OCI-LY7 (cell line): ENCODE measurements around the gene WDR77. TPM values are rescaled to one million over a fixed set of nuclear protein-coding genes. Genes with fewer than 3 reads are reported as not detected.

Experiments
- BruUV-seq: library from RNA; stranded (reverse); fragments of 400-500 nt; replicated peaks from 2 replicates; lab custom pipeline; 2021; lab: Mats Ljungman, UMichigan
- CTCF ChIA-PET: fragments of 300-600 bp; sonication (Branson Sonifier 250); formaldehyde crosslinking; loops from one replicate; lab custom pipeline; 2022; ENCODE audit warnings: antibody characterized with exemption; ENCODE audit not compliant: unreplicated experiment; lab: Charles Lee
- POLR2A ChIA-PET: fragments of 300-600 bp; sonication (Branson Sonifier 250); formaldehyde crosslinking; loops from one replicate; lab custom pipeline; 2022; ENCODE audit warnings: antibody characterized with exemption; lab: Charles Lee
- DNase-seq: peaks from one replicate; pipeline ENCODE4 v3.0.0-alpha.2; 2015; ENCODE audit warnings: low spot score
- H2AFZ ChIP-seq: fragments of 200-600 bp; sonication (generic), shearing (Covaris generic); 2 replicates; pipeline ENCODE4 v1.6.1; 2014; ENCODE audit warnings: mild to moderate bottlenecking, antibody characterized with exemption, low read length, moderate library complexity
- H3K27ac ChIP-seq: fragments of 200-600 bp; sonication (generic); 2 replicates; pipeline ENCODE4 v1.5.1; 2014; ENCODE audit warnings: mixed run types, low read depth, mild to moderate bottlenecking, moderate library complexity, low read length, inconsistent platforms; ENCODE audit not compliant: poor library complexity, severe bottlenecking
- H3K36me3 ChIP-seq: fragments of 200-600 bp; sonication (generic); 2 replicates; pipeline ENCODE4 v1.6.1; 2014; ENCODE audit warnings: mild to moderate bottlenecking, antibody characterized with exemption, low read length, moderate library complexity, mixed read lengths; ENCODE audit not compliant: insufficient read depth
- H3K4me1 ChIP-seq: fragments of 200-600 bp; sonication (generic); 2 replicates; pipeline ENCODE4 v1.5.1; 2014; ENCODE audit warnings: mild to moderate bottlenecking, low read length; ENCODE audit not compliant: insufficient read depth, poor library complexity, severe bottlenecking
- H3K4me2 ChIP-seq: fragments of 200-600 bp; sonication (generic); 2 replicates; pipeline ENCODE4 v1.6.1; 2014; ENCODE audit warnings: mild to moderate bottlenecking, low read length
- H3K4me3 ChIP-seq: fragments of 200-600 bp; sonication (generic); 2 replicates; pipeline ENCODE4 v1.5.1; 2014; ENCODE audit warnings: mild to moderate bottlenecking, low read depth, low read length; ENCODE audit not compliant: poor library complexity, severe bottlenecking
- H3K79me2 ChIP-seq: fragments of 200-600 bp; sonication (generic); 2 replicates; pipeline ENCODE4 v1.6.1; 2016; ENCODE audit warnings: low read depth, mild to moderate bottlenecking, low read length, moderate library complexity, mixed read lengths; ENCODE audit not compliant: insufficient read depth
- H3K9me2 ChIP-seq: fragments of 200-600 bp; sonication (generic); 2 replicates; pipeline ENCODE4 v1.6.1; 2016; ENCODE audit warnings: mild to moderate bottlenecking, low read length, mixed read lengths; ENCODE audit not compliant: insufficient read depth
- H3K9me3 ChIP-seq: fragments of 200-600 bp; sonication (generic); 2 replicates; pipeline ENCODE4 v1.6.1; 2014; ENCODE audit warnings: mild to moderate bottlenecking, mixed run types, low read length, mixed read lengths
- H4K20me1 ChIP-seq: fragments of 200-600 bp; sonication (generic); 2 replicates; pipeline ENCODE4 v1.6.1; 2014; ENCODE audit warnings: mild to moderate bottlenecking, antibody characterized with exemption, low read length, moderate library complexity, mixed read lengths; ENCODE audit not compliant: insufficient read depth
- EZH2phosphoT487 ChIP-seq: fragments of 200-600 bp; sonication (generic); IDR thresholded peaks from 2 replicates; pipeline ENCODE4 v1.6.1; 2018; ENCODE audit warnings: low read depth, borderline replicate concordance, mild to moderate bottlenecking, mixed run types, antibody characterized with exemption, low read length, moderate library complexity, mixed read lengths
- intact Hi-C: fragments of 100-400 bp; cut with micrococcal nuclease; formaldehyde crosslinking; loops from one replicate; pipeline ENCODE4 v1.10.0; 2022; ENCODE audit not compliant: unreplicated experiment
- total RNA-seq, 2 experiments: library from RNA; depleted of rRNA in 1 of 2; stranded (reverse); fragments of >200 nt in 1 of 2; shearing (Covaris generic) in 1 of 2; gene quantifications; 2 replicates each; pipeline ENCODE4 v1.2.3, GENCODE V29; 2014 to 2022
- TF ChIP-seq, protein P1 (sequence below): fragments of 200-600 bp; sonication (generic); conservative IDR thresholded peaks from 2 replicates; pipeline ENCODE4 v1.5.1; 2014; ENCODE audit warnings: mild to moderate bottlenecking, antibody characterized with exemption, low read length, moderate library complexity, mixed read lengths

Gene WDR77
- total RNA-seq, 2 experiments from 2014 or later, result 66.4 to 97.3 TPM

- TF ChIP-seq, protein P1, sequence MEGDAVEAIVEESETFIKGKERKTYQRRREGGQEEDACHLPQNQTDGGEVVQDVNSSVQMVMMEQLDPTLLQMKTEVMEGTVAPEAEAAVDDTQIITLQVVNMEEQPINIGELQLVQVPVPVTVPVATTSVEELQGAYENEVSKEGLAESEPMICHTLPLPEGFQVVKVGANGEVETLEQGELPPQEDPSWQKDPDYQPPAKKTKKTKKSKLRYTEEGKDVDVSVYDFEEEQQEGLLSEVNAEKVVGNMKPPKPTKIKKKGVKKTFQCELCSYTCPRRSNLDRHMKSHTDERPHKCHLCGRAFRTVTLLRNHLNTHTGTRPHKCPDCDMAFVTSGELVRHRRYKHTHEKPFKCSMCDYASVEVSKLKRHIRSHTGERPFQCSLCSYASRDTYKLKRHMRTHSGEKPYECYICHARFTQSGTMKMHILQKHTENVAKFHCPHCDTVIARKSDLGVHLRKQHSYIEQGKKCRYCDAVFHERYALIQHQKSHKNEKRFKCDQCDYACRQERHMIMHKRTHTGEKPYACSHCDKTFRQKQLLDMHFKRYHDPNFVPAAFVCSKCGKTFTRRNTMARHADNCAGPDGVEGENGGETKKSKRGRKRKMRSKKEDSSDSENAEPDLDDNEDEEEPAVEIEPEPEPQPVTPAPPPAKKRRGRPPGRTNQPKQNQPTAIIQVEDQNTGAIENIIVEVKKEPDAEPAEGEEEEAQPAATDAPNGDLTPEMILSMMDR, result no peak
- TF ChIP-seq EZH2phosphoT487, result no peak
- CTCF ChIA-PET, result no interaction called here
- Histone ChIP-seq H3K36me3 (peaks cover 22% of the 10 kb centered on the region), H3K9me2 (no peaks in the 10 kb centered on the region), H3K79me2 (no peaks in the 10 kb centered on the region), H3K27ac (no peak overlapping the region), H3K4me1 (peaks cover 23% of the 10 kb centered on the region), H4K20me1 (no peaks in the 10 kb centered on the region), H2AFZ (no peak overlapping the region), H3K4me2 (no peak overlapping the region), H3K4me3 (no peak overlapping the region), H3K9me3 (peaks cover 4% of the 10 kb centered on the region; the same call in 1 of the 2 replicates)
- BruUV-seq, result no TSS peak
- intact Hi-C loops, result no loop called here
- no peak for DNase-seq
- POLR2A ChIA-PET, result no interaction called here
These were observed 20.5 kb upstream of the WDR77 start for GRCh38 chr1:111469539-111469938.

GRCh38 chr1:111468717-111469100 is 19.7 kb upstream of the WDR77 start:
- no TSS peak for BruUV-seq
- H3K4me1 ChIP-seq, result peaks cover 23% of the 10 kb centered on the region
- H3K79me2 ChIP-seq, result no peaks in the 10 kb centered on the region
- intact Hi-C loops, result no loop called here
- no peaks in the 10 kb centered on the region for H4K20me1 ChIP-seq
- no peak overlapping the region for H3K27ac ChIP-seq
- ChIA-PET POLR2A (interaction anchor here (0.6 to 1.3 kb wide), 4 partner anchors 12 to 283 kb away, joined by 3 to 4 read pairs (median 3); no protein-coding TSS in a partner anchor), CTCF (no interaction called here)
- no peak overlapping the region for H2AFZ ChIP-seq
- H3K36me3 ChIP-seq, result peaks cover 22% of the 10 kb centered on the region
- no peak for DNase-seq
- no peak overlapping the region for H3K4me2 ChIP-seq
- TF ChIP-seq, protein P1, result peak; percentile 7; the same call in 1 of the 2 replicates
- TF ChIP-seq EZH2phosphoT487, result no peak
- peaks cover 4% of the 10 kb centered on the region; the same call in 1 of the 2 replicates for H3K9me3 ChIP-seq
- H3K4me3 ChIP-seq, result no peak overlapping the region
- H3K9me2 ChIP-seq, result no peaks in the 10 kb centered on the region

GRCh38 chr1:111467865-111468716 is 19.0 kb upstream of the WDR77 start:
- intact Hi-C loops, result no loop called here
- Histone ChIP-seq H3K4me1 (peaks cover 23% of the 10 kb centered on the region), H3K79me2 (no peaks in the 10 kb centered on the region), H2AFZ (no peak overlapping the region), H3K9me2 (no peaks in the 10 kb centered on the region), H3K27ac (no peak overlapping the region), H3K4me3 (no peak overlapping the region), H4K20me1 (no peaks in the 10 kb centered on the region), H3K36me3 (peaks cover 26% of the 10 kb centered on the region), H3K4me2 (no peak overlapping the region), H3K9me3 (peaks cover 4% of the 10 kb centered on the region; the same call in 1 of the 2 replicates)
- DNase-seq, result peak; percentile 16
- TF ChIP-seq, protein P1, result peak; percentile 63
- no peak for TF ChIP-seq EZH2phosphoT487
- CTCF ChIA-PET, result no interaction called here
- POLR2A ChIA-PET, result interaction anchor here (1.0 to 1.3 kb wide), 2 partner anchors 13 to 283 kb away, joined by 3 read pairs; no protein-coding TSS in a partner anchor
- BruUV-seq, result no TSS peak
